Naive thymus-derived CD4-positive, alpha-beta T cell (primary cell): ENCODE measurements around the gene ADD3. TPM values are rescaled to one million over a fixed set of nuclear protein-coding genes. Genes with fewer than 3 reads are reported as not detected.

Experiments
- ATAC-seq: fragments of 150-1000 bp; cut with Tn5 transposase; 2 replicates; pipeline ENCODE4 v1.10.0; 2021; ENCODE audit warnings: mild to moderate bottlenecking, moderate library complexity
- CTCF ChIA-PET: fragments of 350-600 bp; sonication (Branson Sonifier 250); formaldehyde crosslinking; loops from one replicate; lab custom pipeline; 2021; ENCODE audit warnings: antibody characterized with exemption; lab: Charles Lee
- POLR2A ChIA-PET: fragments of 350-600 bp; sonication (Branson Sonifier 250); formaldehyde crosslinking; loops from one replicate; lab custom pipeline; 2021; ENCODE audit warnings: antibody characterized with exemption, inconsistent platforms; lab: Charles Lee
- DNase-seq, 9 donors: peaks; one replicate each; pipeline versions ENCODE4 v3.0.0 to v3.0.0-alpha.2; 2020 to 2022; ENCODE audit warnings: mixed read lengths in 1 of 9
- H3K27ac ChIP-seq: one replicate; pipeline ENCODE4 v1.7.0; 2013; ENCODE audit warnings: mild to moderate bottlenecking, low read depth, low read length, moderate library complexity
- H3K27me3 ChIP-seq, 2 donors: one replicate each; pipeline ENCODE4 v1.7.0; 2013; ENCODE audit warnings: low read length in 2 of 2, mild to moderate bottlenecking in 2 of 2, moderate library complexity in 2 of 2; ENCODE audit not compliant: control insufficient read depth in 2 of 2, insufficient read depth in 2 of 2
- H3K36me3 ChIP-seq, 3 experiments: 1 replicate in 2 of 3; 2 replicates in 1 of 3; pipeline ENCODE4 v1.7.0; 2013; ENCODE audit warnings: low read length in 3 of 3, mild to moderate bottlenecking in 3 of 3, moderate library complexity in 1 of 3; ENCODE audit not compliant: insufficient read depth in 3 of 3, control insufficient read depth in 2 of 3
- H3K4me1 ChIP-seq, 2 donors: one replicate each; pipeline ENCODE4 v1.7.0; 2013; ENCODE audit warnings: low read length in 2 of 2, mild to moderate bottlenecking in 2 of 2, moderate library complexity in 1 of 2; ENCODE audit not compliant: control insufficient read depth in 2 of 2, insufficient read depth in 2 of 2
- H3K4me3 ChIP-seq: 2 replicates; pipeline ENCODE4 v1.7.0; 2013; ENCODE audit warnings: mild to moderate bottlenecking, low read length
- H3K9me3 ChIP-seq, 3 experiments: 1 replicate in 2 of 3; 2 replicates in 1 of 3; pipeline ENCODE4 v1.7.0; 2013; ENCODE audit warnings: low read length in 3 of 3; ENCODE audit not compliant: control insufficient read depth in 2 of 3
- H3K27ac Mint-ChIP-seq, 9 donors: one replicate each; pipeline ENCODE4 v1.8.0; 2020 to 2022; ENCODE audit warnings: mixed read lengths in 9 of 9, mild to moderate bottlenecking in 8 of 9, moderate library complexity in 5 of 9, inconsistent platforms in 2 of 9
- H3K27me3 Mint-ChIP-seq, 5 donors: one replicate each; pipeline ENCODE4 v1.8.0; 2021 to 2022; ENCODE audit warnings: mixed read lengths in 5 of 5, mild to moderate bottlenecking in 1 of 5
- H3K36me3 Mint-ChIP-seq, 5 donors: one replicate each; pipeline ENCODE4 v1.8.0; 2020 to 2022; ENCODE audit warnings: mixed read lengths in 5 of 5, mild to moderate bottlenecking in 3 of 5, inconsistent platforms in 1 of 5
- H3K4me1 Mint-ChIP-seq, 7 donors: one replicate each; pipeline ENCODE4 v1.8.0; 2020 to 2022; ENCODE audit warnings: mixed read lengths in 7 of 7, mild to moderate bottlenecking in 3 of 7, inconsistent platforms in 1 of 7
- H3K4me3 Mint-ChIP-seq, 10 donors: one replicate each; pipeline ENCODE4 v1.8.0; 2020 to 2022; ENCODE audit warnings: mild to moderate bottlenecking in 10 of 10, mixed read lengths in 10 of 10, moderate library complexity in 6 of 10, inconsistent platforms in 2 of 10
- H3K9me3 Mint-ChIP-seq, 11 donors: one replicate each; pipeline ENCODE4 v1.8.0; 2020 to 2022; ENCODE audit warnings: mixed read lengths in 11 of 11, mild to moderate bottlenecking in 4 of 11, inconsistent platforms in 1 of 11, moderate library complexity in 1 of 11
- intact Hi-C, 2 donors: fragments of 100-400 bp; cut with micrococcal nuclease; formaldehyde crosslinking; loops; one replicate each; pipeline ENCODE4 v1.15.1; 2023
- polyA plus RNA-seq, 2 donors: library from polyadenylated mRNA; unstranded; fragments of 300-500 nt; fragmentation: Illumina TruSeq; gene quantifications; one replicate each; pipeline ENCODE4 v1.2.3, GENCODE V29; 2021
- total RNA-seq, 6 experiments: library from RNA in 5 of 6; stranded (reverse) in 5 of 6; gene quantifications; 1 replicate in 5 of 6; 2 replicates in 1 of 6; pipeline ENCODE4 v1.2.3 and lab custom pipeline; 2021 to 2026

The ADD3 gene
- total and polyA plus RNA-seq, 7 experiments from 2014 or later: 281 to 535 (median 450) TPM

GRCh38 chr10:110147961-110148360 lies 140.2 kb downstream of the ADD3 start:
- Mint-ChIP-seq H3K27ac (no peak overlapping the region), H3K27me3 (peaks cover 4 to 76% (median 10%) of the 10 kb centered on the region in 5 donors), H3K36me3 (no peaks in the 10 kb centered on the region), H3K4me3 (no peak overlapping the region), H3K9me3 (peaks cover 0 to 2% (median 0%) of the 10 kb centered on the region in 11 donors), H3K4me1 (peaks cover 5 to 21% (median 7%) of the 10 kb centered on the region in 7 donors)
- no peak overlapping the region for H3K4me3 ChIP-seq
- intact Hi-C loops: no loop called here
- no peaks in the 10 kb centered on the region for H3K9me3 ChIP-seq
- no peaks in the 10 kb centered on the region for H3K36me3 ChIP-seq
- peak; percentile 37 for ATAC-seq
- H3K4me1 ChIP-seq: no peaks in the 10 kb centered on the region
- POLR2A ChIA-PET: interaction anchor here (1.0 kb wide), 1 partner anchor 61 kb away, joined by 5 read pairs; no protein-coding TSS in a partner anchor
- CTCF ChIA-PET: interaction anchor here (1.6 kb wide), 1 partner anchor 10 kb away, joined by 4 read pairs; no protein-coding TSS in a partner anchor
- H3K27me3 ChIP-seq: peaks cover 0 to 3% of the 10 kb centered on the region in 2 donors
- DNase-seq: no peak
- H3K27ac ChIP-seq: no peak overlapping the region

DNA sequence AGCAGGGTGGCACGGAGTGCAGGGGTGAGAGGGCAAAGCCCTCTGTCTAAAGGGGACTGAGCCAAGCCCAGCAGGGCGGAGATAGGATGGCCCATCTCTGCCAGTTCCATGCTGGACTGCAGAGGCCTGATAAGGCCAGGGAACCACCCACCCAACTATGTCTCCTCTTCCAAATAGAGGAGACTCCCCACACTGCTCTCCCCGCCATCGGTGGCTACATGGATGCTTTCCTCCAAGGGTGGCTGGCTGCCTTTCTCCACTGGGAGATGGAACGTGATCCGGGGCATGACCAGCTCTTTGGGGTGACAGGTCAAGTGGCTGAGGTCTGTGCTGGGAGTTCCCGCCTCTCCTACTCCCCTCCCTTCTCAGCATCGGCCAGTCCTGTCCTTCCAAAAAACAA lies 141.5 kb downstream of the ADD3 start:
- H3K27me3 ChIP-seq: peaks cover 3 to 5% of the 10 kb centered on the region in 2 donors
- H3K4me3 ChIP-seq: no peak overlapping the region
- H3K4me1 ChIP-seq: no peaks in the 10 kb centered on the region
- ATAC-seq: peak; percentile 10
- no peak overlapping the region for H3K4me3 Mint-ChIP-seq
- intact Hi-C loops: no loop called here
- H3K9me3 Mint-ChIP-seq: no peaks in the 10 kb centered on the region
- H3K27me3 Mint-ChIP-seq: peaks cover 17 to 84% (median 23%) of the 10 kb centered on the region in 5 donors
- ChIA-PET CTCF (interaction anchor here (1.6 kb wide), 1 partner anchor 11 kb away, joined by 5 read pairs; no protein-coding TSS in a partner anchor), POLR2A (no interaction called here)
- H3K27ac ChIP-seq: no peak overlapping the region
- H3K36me3 ChIP-seq: no peaks in the 10 kb centered on the region
- no peaks in the 10 kb centered on the region for H3K9me3 ChIP-seq
- peak overlapping the region in 1 of 9 donors; percentile 68 for H3K27ac Mint-ChIP-seq
- peaks cover 0 to 3% (median 0%) of the 10 kb centered on the region in 5 donors for H3K36me3 Mint-ChIP-seq
- DNase-seq: no peak
- H3K4me1 Mint-ChIP-seq: peaks cover 0 to 28% (median 3%) of the 10 kb centered on the region in 7 donors

DNA sequence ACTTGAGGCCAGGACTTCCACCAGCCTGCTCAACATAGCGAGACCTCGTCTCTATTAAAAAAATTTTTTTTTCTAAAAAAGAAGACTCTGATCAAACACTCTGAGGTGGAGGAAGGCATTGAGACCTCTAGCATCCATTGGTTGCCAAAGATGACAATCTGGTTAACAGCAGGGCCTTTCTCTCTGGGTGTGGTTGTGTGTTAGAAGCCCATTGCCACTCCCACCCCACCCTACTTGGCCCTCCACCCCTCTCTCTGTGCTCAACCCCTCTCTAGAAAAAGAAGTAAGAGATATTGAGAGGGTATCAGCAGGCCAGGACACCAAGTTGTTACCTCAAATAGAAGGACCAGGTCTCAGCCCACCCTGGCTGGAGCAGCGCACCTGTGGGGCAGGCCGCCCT lies 142.3 kb downstream of the ADD3 start:
- CTCF ChIA-PET: interaction anchor here (1.6 kb wide), 1 partner anchor 12 kb away, joined by 5 read pairs; no protein-coding TSS in a partner anchor
- Histone ChIP-seq H3K27me3 (peaks cover 3 to 10% of the 10 kb centered on the region in 2 donors), H3K36me3 (no peaks in the 10 kb centered on the region), H3K27ac (no peak overlapping the region), H3K4me3 (no peak overlapping the region), H3K9me3 (no peaks in the 10 kb centered on the region), H3K4me1 (no peaks in the 10 kb centered on the region)
- Mint-ChIP-seq H3K27ac (no peak overlapping the region), H3K9me3 (no peaks in the 10 kb centered on the region), H3K4me3 (no peak overlapping the region), H3K4me1 (peaks cover 0 to 29% (median 3%) of the 10 kb centered on the region in 7 donors), H3K36me3 (peaks cover 0 to 4% (median 0%) of the 10 kb centered on the region in 5 donors), H3K27me3 (peaks cover 21 to 84% (median 30%) of the 10 kb centered on the region in 5 donors)
- intact Hi-C loops: no loop called here
- DNase-seq: no peak
- POLR2A ChIA-PET: no interaction called here
- ATAC-seq: no peak

DNA sequence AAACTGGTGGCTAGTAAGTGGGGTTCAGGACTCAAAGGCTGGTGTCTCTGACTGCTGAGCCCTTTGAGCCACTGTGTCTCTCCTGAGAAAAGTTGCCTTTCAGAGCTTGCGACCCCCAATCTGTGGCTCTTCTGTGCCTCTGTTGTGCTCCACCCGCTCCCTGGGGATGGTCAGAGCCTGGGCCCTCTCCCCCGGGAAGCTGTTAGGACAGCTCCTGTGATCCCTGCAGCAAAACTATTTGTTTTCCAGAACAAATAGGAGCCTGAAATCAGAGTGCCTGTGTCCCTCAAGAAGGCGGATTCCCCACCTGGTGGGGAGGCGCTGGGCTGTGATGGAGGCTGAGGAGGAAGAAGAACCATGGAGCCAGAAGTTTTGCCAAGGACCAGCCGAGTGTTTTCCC lies 143.2 kb downstream of the ADD3 start:
- ATAC-seq: no peak
- no peak overlapping the region for H3K27ac Mint-ChIP-seq

DNA sequence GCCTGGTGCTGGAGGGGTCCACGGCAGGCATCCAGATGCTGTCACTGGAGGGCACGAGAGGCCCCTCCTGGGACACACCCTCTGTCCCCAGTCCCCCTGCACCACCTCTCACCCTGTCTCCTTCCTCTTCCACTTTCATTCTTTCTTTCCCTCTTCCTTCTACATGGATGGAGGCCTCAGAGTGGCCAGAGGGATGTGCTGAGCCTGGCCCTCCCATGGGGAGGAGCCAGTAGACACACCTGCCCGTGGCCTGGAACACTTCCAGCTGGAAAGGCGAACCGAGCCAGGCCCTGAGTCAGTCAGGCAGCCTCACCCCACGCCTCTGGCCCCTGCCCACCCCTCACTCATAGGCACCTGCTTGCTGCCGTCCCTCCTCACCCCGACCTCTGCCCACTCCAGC lies 143.7 kb downstream of the ADD3 start:
- ChIA-PET CTCF (interaction anchor here (1.2 kb wide), 1 partner anchor 10 kb away, joined by 4 read pairs; no protein-coding TSS in a partner anchor), POLR2A (no interaction called here)
- Histone ChIP-seq H3K4me1 (peaks cover 7 to 8% of the 10 kb centered on the region in 2 donors), H3K27ac (no peak overlapping the region), H3K27me3 (peaks cover 3 to 10% of the 10 kb centered on the region in 2 donors), H3K9me3 (no peaks in the 10 kb centered on the region), H3K4me3 (no peak overlapping the region), H3K36me3 (no peaks in the 10 kb centered on the region)
- Mint-ChIP-seq H3K4me1 (peaks cover 6 to 40% (median 11%) of the 10 kb centered on the region in 7 donors), H3K36me3 (peaks cover 0 to 4% (median 0%) of the 10 kb centered on the region in 5 donors), H3K4me3 (no peak overlapping the region), H3K27me3 (peaks cover 21 to 84% (median 37%) of the 10 kb centered on the region in 5 donors), H3K27ac (no peak overlapping the region), H3K9me3 (no peaks in the 10 kb centered on the region)
- ATAC-seq (no peak), DNase-seq (no peak)
- intact Hi-C loops: no loop called here

More for the DNA sequence above, 143.2 kb downstream of the ADD3 start:
- Mint-ChIP-seq H3K9me3 (no peaks in the 10 kb centered on the region), H3K4me3 (no peak overlapping the region), H3K27me3 (peaks cover 21 to 86% (median 34%) of the 10 kb centered on the region in 5 donors), H3K36me3 (peaks cover 0 to 4% (median 0%) of the 10 kb centered on the region in 5 donors), H3K4me1 (peaks cover 3 to 36% (median 7%) of the 10 kb centered on the region in 7 donors)
- peaks cover 3 to 10% of the 10 kb centered on the region in 2 donors for H3K27me3 ChIP-seq
- ChIA-PET CTCF (interaction anchor here (1.2 kb wide), 1 partner anchor 10 kb away, joined by 4 read pairs; no protein-coding TSS in a partner anchor), POLR2A (no interaction called here)
- H3K36me3 ChIP-seq: no peaks in the 10 kb centered on the region
- no peak for DNase-seq
- H3K4me1 ChIP-seq: peaks cover 2 to 3% of the 10 kb centered on the region in 2 donors
- intact Hi-C loops: no loop called here
- no peak overlapping the region for H3K27ac ChIP-seq
- no peak overlapping the region for H3K4me3 ChIP-seq
- H3K9me3 ChIP-seq: no peaks in the 10 kb centered on the region

GRCh38 chr10:110151971-110152370 lies 144.2 kb downstream of the ADD3 start:
- H3K36me3 Mint-ChIP-seq: peaks cover 0 to 4% (median 0%) of the 10 kb centered on the region in 5 donors
- no peak overlapping the region for H3K4me3 ChIP-seq
- H3K27me3 ChIP-seq: peaks cover 3 to 10% of the 10 kb centered on the region in 2 donors
- H3K4me3 Mint-ChIP-seq: no peak overlapping the region
- no peak overlapping the region for H3K27ac Mint-ChIP-seq
- intact Hi-C loops: no loop called here
- no peak for DNase-seq
- H3K4me1 ChIP-seq: peaks cover 12% of the 10 kb centered on the region in 2 donors
- CTCF ChIA-PET: no interaction called here
- H3K27me3 Mint-ChIP-seq: peaks cover 21 to 84% (median 40%) of the 10 kb centered on the region in 5 donors
- no peaks in the 10 kb centered on the region for H3K9me3 Mint-ChIP-seq
- no peaks in the 10 kb centered on the region for H3K36me3 ChIP-seq
- H3K4me1 Mint-ChIP-seq: peaks cover 11 to 45% (median 16%) of the 10 kb centered on the region in 7 donors
- no peak overlapping the region for H3K27ac ChIP-seq
- POLR2A ChIA-PET: no interaction called here
- ATAC-seq: no peak
- H3K9me3 ChIP-seq: no peaks in the 10 kb centered on the region
